Endothelial cell of umbilical vein (primary cell): ENCODE measurements around the gene NKX1-2. TPM values are rescaled to one million over a fixed set of nuclear protein-coding genes. Genes with fewer than 3 reads are reported as not detected.
"Not testable (repeated sequence)": the region's sequence is repeated elsewhere in the genome, so short reads cannot be mapped to it uniquely, and the experiment has no call there.

Experiments
- BruUV-seq: library from RNA; stranded (reverse); fragments of 400-500 nt; replicated peaks from 2 replicates; lab custom pipeline; 2021; lab: Mats Ljungman, UMichigan
- CTCF ChIA-PET: fragments of 300-600, 350-600 bp; sonication (Branson Sonifier 250); formaldehyde crosslinking; loops from one replicate; lab custom pipeline; 2021; ENCODE audit warnings: antibody characterized with exemption, inconsistent platforms; lab: Charles Lee
- POLR2A ChIA-PET: fragments of 300-600, 350-600 bp; sonication (Branson Sonifier 250); formaldehyde crosslinking; loops from one replicate; lab custom pipeline; 2021; ENCODE audit warnings: antibody characterized with exemption, inconsistent platforms; lab: Charles Lee
- DNase-seq: peaks from one replicate; pipeline ENCODE4 v3.0.0-alpha.2; 2011; ENCODE audit warnings: low read depth, low spot score
- FAIRE-seq: peaks from 2 replicates; lab custom pipeline; 2011; peaks lifted over from hg19 to GRCh38; lab: Jason Lieb, UNC
- H2AFZ ChIP-seq: 2 replicates; pipeline ENCODE4 v1.6.0; 2012; ENCODE audit warnings: low read depth, low read length, control low read depth, inconsistent platforms
- H3K27ac ChIP-seq: 2 replicates; pipeline ENCODE4 v1.5.1; 2011; ENCODE audit warnings: low read depth, mild to moderate bottlenecking, control low read depth, low read length, moderate library complexity; ENCODE audit not compliant: insufficient read depth
- H3K27me3 ChIP-seq, 2 experiments: 2 replicates each; pipeline versions ENCODE4 v1.6.0 to v1.6.1; 2011; ENCODE audit warnings: low read length in 2 of 2, mixed read lengths in 1 of 2; ENCODE audit not compliant: control insufficient read depth in 2 of 2, insufficient read depth in 2 of 2
- H3K36me3 ChIP-seq, 2 experiments: 2 replicates in 1 of 2; 3 replicates in 1 of 2; pipeline ENCODE4 v1.5.1; 2011; ENCODE audit warnings: low read length in 2 of 2, mild to moderate bottlenecking in 1 of 2, moderate library complexity in 1 of 2; ENCODE audit not compliant: control insufficient read depth in 2 of 2, insufficient read depth in 2 of 2; ENCODE audit errors: extremely low read depth in 1 of 2
- H3K4me1 ChIP-seq: 3 replicates; pipeline ENCODE4 v1.5.1; 2011; ENCODE audit warnings: mild to moderate bottlenecking, low read length; ENCODE audit not compliant: control insufficient read depth, insufficient read depth; ENCODE audit errors: extremely low read depth
- H3K4me2 ChIP-seq: 2 replicates; pipeline ENCODE4 v1.6.1; 2011; ENCODE audit warnings: low read length, control low read depth, mixed read lengths; ENCODE audit not compliant: insufficient read depth
- H3K4me3 ChIP-seq, 3 experiments: fragments of 200-600 bp in 1 of 3; sonication (generic), shearing (Covaris generic) in 1 of 3; replicated peaks in 1 of 3; 2 replicates each; pipeline ENCODE4 v1.5.1; 2011 to 2016; ENCODE audit warnings: control low read depth in 3 of 3, low read length in 3 of 3, mild to moderate bottlenecking in 2 of 3, inconsistent platforms in 1 of 3, low read depth in 1 of 3, moderate library complexity in 1 of 3; ENCODE audit not compliant: insufficient read depth in 1 of 3
- H3K79me2 ChIP-seq: 2 replicates; pipeline ENCODE4 v1.6.0; 2012; ENCODE audit warnings: low read length, inconsistent platforms; ENCODE audit not compliant: control insufficient read depth, insufficient read depth
- H3K9ac ChIP-seq: replicated peaks from 2 replicates; pipeline ENCODE3; 2011; ENCODE audit warnings: low read length, control low read depth; ENCODE audit not compliant: insufficient read depth; ENCODE audit errors: extremely low read depth
- H3K9me1 ChIP-seq: replicated peaks from 3 replicates; pipeline ENCODE4 v1.6.0; 2011; ENCODE audit warnings: mild to moderate bottlenecking, low read length; ENCODE audit not compliant: control insufficient read depth, insufficient read depth; ENCODE audit errors: extremely low read depth
- H3K9me3 ChIP-seq: replicated peaks from 2 replicates; pipeline ENCODE4 v1.5.1; 2012; ENCODE audit warnings: low read length, inconsistent platforms; ENCODE audit not compliant: control insufficient read depth, insufficient read depth
- H4K20me1 ChIP-seq: replicated peaks from 2 replicates; pipeline ENCODE3; 2011; ENCODE audit warnings: mild to moderate bottlenecking, low read length; ENCODE audit not compliant: control insufficient read depth, insufficient read depth; ENCODE audit errors: extremely low read depth
- EZH2 ChIP-seq: IDR thresholded peaks from 2 replicates; pipeline ENCODE4 v1.6.1; 2012; ENCODE audit warnings: borderline replicate concordance, low read depth, mild to moderate bottlenecking, moderate library complexity, low read length, inconsistent platforms; ENCODE audit not compliant: severe bottlenecking
- FOS ChIP-seq: IDR thresholded peaks from 2 replicates; pipeline ENCODE4 v1.6.1; 2011; ENCODE audit warnings: mild to moderate bottlenecking, low read length, moderate library complexity, borderline replicate concordance; ENCODE audit not compliant: insufficient read depth
- GATA2 ChIP-seq: IDR thresholded peaks from 2 replicates; pipeline ENCODE4 v1.7.0; 2011; ENCODE audit warnings: low read depth, mild to moderate bottlenecking, moderate library complexity, mixed read lengths, low read length; ENCODE audit not compliant: insufficient read length, insufficient read depth
- JUN ChIP-seq: IDR thresholded peaks from 2 replicates; pipeline ENCODE4 v1.6.1; 2011; ENCODE audit warnings: borderline replicate concordance, low read depth; ENCODE audit not compliant: insufficient read length, insufficient read depth
- MYC ChIP-seq: IDR thresholded peaks from one replicate; pipeline ENCODE4 v1.6.1; 2011; ENCODE audit warnings: mild to moderate bottlenecking, low read depth, low read length
- POLR2A ChIP-seq: IDR thresholded peaks from 2 replicates; pipeline ENCODE4 v1.6.1; 2012; ENCODE audit warnings: low read depth, mild to moderate bottlenecking, control low read depth, low read length
- dilution Hi-C: fragments of 300-500 bp; cut with MboI; formaldehyde crosslinking; loops from one replicate; pipeline ENCODE4 v1.15.0; 2019; ENCODE audit warnings: low sequenced_read_pairs; ENCODE audit not compliant: extremely low pct_ligation_motif_present
- intact Hi-C: fragments of 100-400 bp; cut with micrococcal nuclease; formaldehyde crosslinking; loops from one replicate; pipeline ENCODE4 v1.10.0; 2022
- polyA plus RNA-seq, 4 experiments: library from polyadenylated mRNA; depleted of rRNA in 3 of 4; stranded (reverse) in 3 of 4; unstranded in 1 of 4; fragments of >200 nt; gene quantifications; 2 replicates each; pipeline versions ENCODE4 v1.2.1 to v1.2.3, GENCODE V29; 2011 to 2012; ENCODE audit warnings: missing spikeins in 1 of 4
- total RNA-seq: library from RNA; stranded (reverse); gene quantifications from 2 replicates; pipeline ENCODE4 v1.2.3, GENCODE V29; 2021
- TF ChIP-seq, protein P1 (sequence below): IDR thresholded peaks from 2 replicates; pipeline ENCODE4 v1.6.1; 2011; ENCODE audit not compliant: insufficient read depth, insufficient read length
- TF ChIP-seq, protein P2 (sequence below), 2 donors: IDR thresholded peaks; 1 replicate in 1 of 2; 2 replicates in 1 of 2; pipeline ENCODE4 v1.5.1; 2011; ENCODE audit warnings: low read length in 2 of 2, mild to moderate bottlenecking in 2 of 2, moderate library complexity in 2 of 2, control low read depth in 1 of 2, inconsistent platforms in 1 of 2, low read depth in 1 of 2; ENCODE audit not compliant: insufficient read depth in 1 of 2; ENCODE audit errors: extremely low read depth in 1 of 2

NKX1-2 gene
- total and polyA plus RNA-seq, 2 donors (not counting 3 experiments of a cell fraction or from before 2014, with no cell fraction given), result not detected

GRCh38 chr10:124441694-124442093, 8.1 kb downstream of the NKX1-2 start:
- H3K36me3 ChIP-seq, H3K4me1 ChIP-seq, H3K9me1 ChIP-seq, H3K4me3 ChIP-seq, H3K27ac ChIP-seq, DNase-seq, H3K79me2 ChIP-seq, H3K4me2 ChIP-seq, dilution Hi-C loops, POLR2A ChIA-PET, FAIRE-seq, BruUV-seq, intact Hi-C loops, H4K20me1 ChIP-seq, H3K9me3 ChIP-seq, H3K9ac ChIP-seq, H2AFZ ChIP-seq: not testable (repeated sequence)
- CTCF ChIA-PET, result interaction anchor here (0.7 kb wide), 1 partner anchor 13 kb away, joined by 3 read pairs; no protein-coding TSS in a partner anchor
- peaks cover 19 to 26% of the 10 kb centered on the region in 2 experiments for H3K27me3 ChIP-seq

- no peak overlapping the region for H3K4me3 ChIP-seq
Observed at GRCh38 chr10:124436191-124436638, 13.6 kb downstream of the NKX1-2 start.

GRCh38 chr10:124435683-124436082, 14.2 kb downstream of the NKX1-2 start:
- H2AFZ ChIP-seq, H3K9me1 ChIP-seq, H3K79me2 ChIP-seq, intact Hi-C loops, BruUV-seq, H3K27me3 ChIP-seq, DNase-seq, H3K9ac ChIP-seq, POLR2A ChIA-PET, H4K20me1 ChIP-seq, CTCF ChIA-PET, FAIRE-seq, H3K36me3 ChIP-seq, H3K27ac ChIP-seq, H3K4me1 ChIP-seq, H3K9me3 ChIP-seq, dilution Hi-C loops, H3K4me2 ChIP-seq, H3K4me3 ChIP-seq: not testable (repeated sequence)

More at GRCh38 chr10:124436191-124436638, 13.6 kb downstream of the NKX1-2 start:
- Histone ChIP-seq H2AFZ (no peak overlapping the region), H3K36me3 (no peaks in the 10 kb centered on the region), H3K4me1 (no peaks in the 10 kb centered on the region), H3K27me3 (peaks cover 0 to 2% of the 10 kb centered on the region in 2 experiments), H3K9me1 (no peaks in the 10 kb centered on the region), H3K27ac (no peak overlapping the region), H3K4me2 (no peak overlapping the region), H3K9ac (no peak overlapping the region), H4K20me1 (no peaks in the 10 kb centered on the region), H3K79me2 (no peaks in the 10 kb centered on the region), H3K9me3 (no peaks in the 10 kb centered on the region)
- ChIA-PET POLR2A (no interaction called here), CTCF (no interaction called here)
- no peak for FAIRE-seq
- no peak for DNase-seq
- TF ChIP-seq GATA2 (no peak), MYC (no peak), POLR2A (no peak), FOS (no peak), JUN (no peak), EZH2 (no peak)
- TF ChIP-seq, protein P1, sequence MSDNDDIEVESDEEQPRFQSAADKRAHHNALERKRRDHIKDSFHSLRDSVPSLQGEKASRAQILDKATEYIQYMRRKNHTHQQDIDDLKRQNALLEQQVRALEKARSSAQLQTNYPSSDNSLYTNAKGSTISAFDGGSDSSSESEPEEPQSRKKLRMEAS, result no peak
- TF ChIP-seq, protein P2, sequence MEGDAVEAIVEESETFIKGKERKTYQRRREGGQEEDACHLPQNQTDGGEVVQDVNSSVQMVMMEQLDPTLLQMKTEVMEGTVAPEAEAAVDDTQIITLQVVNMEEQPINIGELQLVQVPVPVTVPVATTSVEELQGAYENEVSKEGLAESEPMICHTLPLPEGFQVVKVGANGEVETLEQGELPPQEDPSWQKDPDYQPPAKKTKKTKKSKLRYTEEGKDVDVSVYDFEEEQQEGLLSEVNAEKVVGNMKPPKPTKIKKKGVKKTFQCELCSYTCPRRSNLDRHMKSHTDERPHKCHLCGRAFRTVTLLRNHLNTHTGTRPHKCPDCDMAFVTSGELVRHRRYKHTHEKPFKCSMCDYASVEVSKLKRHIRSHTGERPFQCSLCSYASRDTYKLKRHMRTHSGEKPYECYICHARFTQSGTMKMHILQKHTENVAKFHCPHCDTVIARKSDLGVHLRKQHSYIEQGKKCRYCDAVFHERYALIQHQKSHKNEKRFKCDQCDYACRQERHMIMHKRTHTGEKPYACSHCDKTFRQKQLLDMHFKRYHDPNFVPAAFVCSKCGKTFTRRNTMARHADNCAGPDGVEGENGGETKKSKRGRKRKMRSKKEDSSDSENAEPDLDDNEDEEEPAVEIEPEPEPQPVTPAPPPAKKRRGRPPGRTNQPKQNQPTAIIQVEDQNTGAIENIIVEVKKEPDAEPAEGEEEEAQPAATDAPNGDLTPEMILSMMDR (IDR thresholded peaks at IDR 0.05; ENCODE audit: extremely low read depth in 1 of 2, insufficient read depth in 1 of 2, low read depth in 1 of 2, low read length in 2 of 2), result no peak
- no TSS peak for BruUV-seq
- intact Hi-C loops, result no loop called here
- dilution Hi-C loops, result no loop called here
